Measurements from ENCODE around the gene FEM1A. TPM values are rescaled to one million over a fixed set of nuclear protein-coding genes. Genes with fewer than 3 reads are reported as not detected.

FEM1A gene
- total and polyA plus RNA-seq, 2 of the 13 experiments (the other 11 are each of a cell fraction or from before 2014, with no cell fraction given) = 3.2 to 10.8 TPM

DNA sequence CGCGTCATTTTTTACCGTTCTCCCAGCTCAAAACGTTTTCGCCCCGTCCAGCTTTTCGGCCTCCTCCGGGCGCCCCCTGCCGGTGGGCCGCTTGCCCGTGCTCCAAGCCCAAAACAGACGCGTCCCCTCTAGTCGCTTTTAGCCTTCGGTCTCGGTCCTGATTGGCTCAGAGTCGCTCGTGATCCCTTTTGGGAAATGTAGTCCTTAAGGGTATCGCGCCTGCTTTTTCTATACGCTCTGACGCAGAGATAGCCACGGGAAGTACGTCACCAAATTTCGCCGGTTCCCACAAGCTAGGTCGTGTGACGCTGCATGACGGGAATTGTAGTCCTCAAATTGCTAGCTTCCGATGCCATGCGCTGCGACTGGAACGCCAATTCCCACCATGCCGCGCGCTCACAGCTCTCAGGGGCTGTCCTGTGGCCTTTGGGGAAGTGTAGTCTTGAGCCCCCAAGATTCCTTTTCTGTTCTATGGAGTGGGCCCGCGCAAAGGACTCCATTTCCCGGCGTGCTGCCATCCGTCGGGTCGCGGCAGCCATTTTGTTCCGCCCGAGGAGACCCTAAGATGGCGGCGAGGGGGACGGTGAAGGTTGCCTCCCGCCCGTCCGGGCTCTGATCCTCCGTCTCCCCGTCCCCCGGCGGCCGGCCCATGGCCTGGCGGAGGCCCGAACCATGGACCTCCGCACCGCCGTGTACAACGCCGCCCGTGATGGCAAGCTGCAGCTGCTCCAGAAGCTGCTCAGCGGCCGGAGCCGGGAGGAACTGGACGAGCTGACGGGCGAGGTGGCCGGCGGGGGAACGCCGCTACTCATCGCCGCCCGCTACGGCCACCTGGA lies at the start of gene FEM1A (continued):
- TF ChIP-seq REL (CRISPR knock-in tag; conservative IDR thresholded peaks at IDR 0.05) (0 out of 2 replicates have a peak, but pooled peaks have one; percentile 11), XRCC5 (optimal IDR thresholded peaks at IDR 0.05; ENCODE audit: low read length) (peak; percentile 57), ZNF367 (CRISPR knock-in tag; IDR thresholded peaks at IDR 0.05; ENCODE audit: borderline replicate concordance) (no peak), ZNF354B (CRISPR knock-in tag; IDR thresholded peaks at IDR 0.05) (no peak), ZFY (CRISPR knock-in tag; IDR thresholded peaks at IDR 0.05) (peak; percentile 74), SP2 (CRISPR knock-in tag; IDR thresholded peaks at IDR 0.05) (peak; percentile 66), ZNF672 (CRISPR knock-in tag; IDR thresholded peaks at IDR 0.05) (no peak), ZNF570 (CRISPR knock-in tag; IDR thresholded peaks at IDR 0.05; ENCODE audit: borderline replicate concordance) (no peak), MYNN (CRISPR knock-in tag; IDR thresholded peaks at IDR 0.05; ENCODE audit: low read depth) (0 out of 2 replicates have a peak, but pooled peaks have one; percentile 15), FOSL2 (CRISPR knock-in tag; IDR thresholded peaks at IDR 0.05) (peak; percentile 35; the same call in 1 of the 2 replicates)
- TF ChIP-seq, protein P1, sequence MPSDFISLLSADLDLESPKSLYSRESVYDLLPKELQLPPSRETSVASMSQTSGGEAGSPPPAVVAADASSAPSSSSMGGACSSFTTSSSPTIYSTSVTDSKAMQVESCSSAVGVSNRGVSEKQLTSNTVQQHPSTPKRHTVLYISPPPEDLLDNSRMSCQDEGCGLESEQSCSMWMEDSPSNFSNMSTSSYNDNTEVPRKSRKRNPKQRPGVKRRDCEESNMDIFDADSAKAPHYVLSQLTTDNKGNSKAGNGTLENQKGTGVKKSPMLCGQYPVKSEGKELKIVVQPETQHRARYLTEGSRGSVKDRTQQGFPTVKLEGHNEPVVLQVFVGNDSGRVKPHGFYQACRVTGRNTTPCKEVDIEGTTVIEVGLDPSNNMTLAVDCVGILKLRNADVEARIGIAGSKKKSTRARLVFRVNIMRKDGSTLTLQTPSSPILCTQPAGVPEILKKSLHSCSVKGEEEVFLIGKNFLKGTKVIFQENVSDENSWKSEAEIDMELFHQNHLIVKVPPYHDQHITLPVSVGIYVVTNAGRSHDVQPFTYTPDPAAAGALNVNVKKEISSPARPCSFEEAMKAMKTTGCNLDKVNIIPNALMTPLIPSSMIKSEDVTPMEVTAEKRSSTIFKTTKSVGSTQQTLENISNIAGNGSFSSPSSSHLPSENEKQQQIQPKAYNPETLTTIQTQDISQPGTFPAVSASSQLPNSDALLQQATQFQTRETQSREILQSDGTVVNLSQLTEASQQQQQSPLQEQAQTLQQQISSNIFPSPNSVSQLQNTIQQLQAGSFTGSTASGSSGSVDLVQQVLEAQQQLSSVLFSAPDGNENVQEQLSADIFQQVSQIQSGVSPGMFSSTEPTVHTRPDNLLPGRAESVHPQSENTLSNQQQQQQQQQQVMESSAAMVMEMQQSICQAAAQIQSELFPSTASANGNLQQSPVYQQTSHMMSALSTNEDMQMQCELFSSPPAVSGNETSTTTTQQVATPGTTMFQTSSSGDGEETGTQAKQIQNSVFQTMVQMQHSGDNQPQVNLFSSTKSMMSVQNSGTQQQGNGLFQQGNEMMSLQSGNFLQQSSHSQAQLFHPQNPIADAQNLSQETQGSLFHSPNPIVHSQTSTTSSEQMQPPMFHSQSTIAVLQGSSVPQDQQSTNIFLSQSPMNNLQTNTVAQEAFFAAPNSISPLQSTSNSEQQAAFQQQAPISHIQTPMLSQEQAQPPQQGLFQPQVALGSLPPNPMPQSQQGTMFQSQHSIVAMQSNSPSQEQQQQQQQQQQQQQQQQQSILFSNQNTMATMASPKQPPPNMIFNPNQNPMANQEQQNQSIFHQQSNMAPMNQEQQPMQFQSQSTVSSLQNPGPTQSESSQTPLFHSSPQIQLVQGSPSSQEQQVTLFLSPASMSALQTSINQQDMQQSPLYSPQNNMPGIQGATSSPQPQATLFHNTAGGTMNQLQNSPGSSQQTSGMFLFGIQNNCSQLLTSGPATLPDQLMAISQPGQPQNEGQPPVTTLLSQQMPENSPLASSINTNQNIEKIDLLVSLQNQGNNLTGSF (CRISPR knock-in tag; IDR thresholded peaks at IDR 0.05) = 0 out of 2 replicates have a peak, but pooled peaks have one; percentile 83
- TF ChIP-seq, protein P2, sequence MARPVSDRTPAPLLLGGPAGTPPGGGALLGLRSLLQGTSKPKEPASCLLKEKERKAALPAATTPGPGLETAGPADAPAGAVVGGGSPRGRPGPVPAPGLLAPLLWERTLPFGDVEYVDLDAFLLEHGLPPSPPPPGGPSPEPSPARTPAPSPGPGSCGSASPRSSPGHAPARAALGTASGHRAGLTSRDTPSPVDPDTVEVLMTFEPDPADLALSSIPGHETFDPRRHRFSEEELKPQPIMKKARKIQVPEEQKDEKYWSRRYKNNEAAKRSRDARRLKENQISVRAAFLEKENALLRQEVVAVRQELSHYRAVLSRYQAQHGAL (CRISPR knock-in tag; IDR thresholded peaks at IDR 0.05; ENCODE audit: not compliant biosample characterization) = peak; percentile 37
- TF ChIP-seq, protein P3, sequence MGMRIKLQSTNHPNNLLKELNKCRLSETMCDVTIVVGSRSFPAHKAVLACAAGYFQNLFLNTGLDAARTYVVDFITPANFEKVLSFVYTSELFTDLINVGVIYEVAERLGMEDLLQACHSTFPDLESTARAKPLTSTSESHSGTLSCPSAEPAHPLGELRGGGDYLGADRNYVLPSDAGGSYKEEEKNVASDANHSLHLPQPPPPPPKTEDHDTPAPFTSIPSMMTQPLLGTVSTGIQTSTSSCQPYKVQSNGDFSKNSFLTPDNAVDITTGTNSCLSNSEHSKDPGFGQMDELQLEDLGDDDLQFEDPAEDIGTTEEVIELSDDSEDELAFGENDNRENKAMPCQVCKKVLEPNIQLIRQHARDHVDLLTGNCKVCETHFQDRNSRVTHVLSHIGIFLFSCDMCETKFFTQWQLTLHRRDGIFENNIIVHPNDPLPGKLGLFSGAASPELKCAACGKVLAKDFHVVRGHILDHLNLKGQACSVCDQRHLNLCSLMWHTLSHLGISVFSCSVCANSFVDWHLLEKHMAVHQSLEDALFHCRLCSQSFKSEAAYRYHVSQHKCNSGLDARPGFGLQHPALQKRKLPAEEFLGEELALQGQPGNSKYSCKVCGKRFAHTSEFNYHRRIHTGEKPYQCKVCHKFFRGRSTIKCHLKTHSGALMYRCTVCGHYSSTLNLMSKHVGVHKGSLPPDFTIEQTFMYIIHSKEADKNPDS (CRISPR knock-in tag; IDR thresholded peaks at IDR 0.05) = peak; percentile 20; the same call in 1 of the 2 replicates
- TF ChIP-seq, protein P4, sequence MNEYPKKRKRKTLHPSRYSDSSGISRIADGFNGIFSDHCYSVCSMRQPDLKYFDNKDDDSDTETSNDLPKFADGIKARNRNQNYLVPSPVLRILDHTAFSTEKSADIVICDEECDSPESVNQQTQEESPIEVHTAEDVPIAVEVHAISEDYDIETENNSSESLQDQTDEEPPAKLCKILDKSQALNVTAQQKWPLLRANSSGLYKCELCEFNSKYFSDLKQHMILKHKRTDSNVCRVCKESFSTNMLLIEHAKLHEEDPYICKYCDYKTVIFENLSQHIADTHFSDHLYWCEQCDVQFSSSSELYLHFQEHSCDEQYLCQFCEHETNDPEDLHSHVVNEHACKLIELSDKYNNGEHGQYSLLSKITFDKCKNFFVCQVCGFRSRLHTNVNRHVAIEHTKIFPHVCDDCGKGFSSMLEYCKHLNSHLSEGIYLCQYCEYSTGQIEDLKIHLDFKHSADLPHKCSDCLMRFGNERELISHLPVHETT (CRISPR knock-in tag; conservative IDR thresholded peaks at IDR 0.05) = 0 out of 2 replicates have a peak, but pooled peaks have one; percentile 11
- TF ChIP-seq, protein P5, sequence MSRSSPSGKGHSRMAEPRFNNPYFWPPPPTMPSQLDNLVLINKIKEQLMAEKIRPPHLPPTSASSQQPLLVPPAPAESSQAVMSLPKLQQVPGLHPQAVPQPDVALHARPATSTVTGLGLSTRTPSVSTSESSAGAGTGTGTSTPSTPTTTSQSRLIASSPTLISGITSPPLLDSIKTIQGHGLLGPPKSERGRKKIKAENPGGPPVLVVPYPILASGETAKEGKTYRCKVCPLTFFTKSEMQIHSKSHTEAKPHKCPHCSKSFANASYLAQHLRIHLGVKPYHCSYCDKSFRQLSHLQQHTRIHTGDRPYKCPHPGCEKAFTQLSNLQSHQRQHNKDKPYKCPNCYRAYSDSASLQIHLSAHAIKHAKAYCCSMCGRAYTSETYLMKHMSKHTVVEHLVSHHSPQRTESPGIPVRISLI (CRISPR knock-in tag; IDR thresholded peaks at IDR 0.05; ENCODE audit: borderline replicate concordance) = peak; percentile 55; the same call in 1 of the 2 replicates
- TF ChIP-seq, protein P6, sequence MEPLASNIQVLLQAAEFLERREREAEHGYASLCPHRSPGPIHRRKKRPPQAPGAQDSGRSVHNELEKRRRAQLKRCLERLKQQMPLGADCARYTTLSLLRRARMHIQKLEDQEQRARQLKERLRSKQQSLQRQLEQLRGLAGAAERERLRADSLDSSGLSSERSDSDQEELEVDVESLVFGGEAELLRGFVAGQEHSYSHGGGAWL (CRISPR knock-in tag; IDR thresholded peaks at IDR 0.05) = peak; percentile 67; the same call in 1 of the 2 replicates
